Measurements from ENCODE around the gene F2RL1.

- no peak for TF ChIP-seq CTCF (IDR thresholded peaks at IDR 0.05)
- TF ChIP-seq EZH2 (IDR thresholded peaks at IDR 0.05; ENCODE audit: borderline replicate concordance, insufficient read depth, low read depth, low read length, poor library complexity, severe bottlenecking): no peak
Observed at GRCh38 chr5:76852772-76853171, 33.9 kb downstream of the F2RL1 start.
